ENCODE data around the gene SEMA5A. TPM values are rescaled to one million over a fixed set of nuclear protein-coding genes. Genes with fewer than 3 reads are reported as not detected.

SEMA5A gene
- total RNA-seq, 3 donors from 2014 or later: 20.3 to 43.8 (median 33.6) TPM

DNA sequence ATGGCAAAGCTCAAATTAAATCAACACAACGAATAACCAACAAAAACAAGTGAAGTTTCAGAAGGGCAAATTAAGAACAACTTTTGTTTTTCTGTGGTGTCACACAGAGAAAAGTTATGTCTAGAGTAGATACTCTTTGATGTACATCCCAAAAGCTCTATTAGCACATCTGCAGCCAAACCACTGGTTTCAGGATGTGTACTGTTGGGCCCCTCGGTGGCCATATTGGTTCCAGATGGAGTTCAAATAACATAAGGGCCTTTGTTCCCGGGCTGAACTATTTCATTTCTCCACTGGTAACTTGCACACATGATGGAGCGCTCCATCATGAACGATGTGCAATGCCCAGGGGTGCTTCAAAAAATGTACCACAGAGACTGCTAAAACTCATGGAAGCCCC, 126.1 kb downstream of the SEMA5A start:
- TF ChIP-seq, protein P1, sequence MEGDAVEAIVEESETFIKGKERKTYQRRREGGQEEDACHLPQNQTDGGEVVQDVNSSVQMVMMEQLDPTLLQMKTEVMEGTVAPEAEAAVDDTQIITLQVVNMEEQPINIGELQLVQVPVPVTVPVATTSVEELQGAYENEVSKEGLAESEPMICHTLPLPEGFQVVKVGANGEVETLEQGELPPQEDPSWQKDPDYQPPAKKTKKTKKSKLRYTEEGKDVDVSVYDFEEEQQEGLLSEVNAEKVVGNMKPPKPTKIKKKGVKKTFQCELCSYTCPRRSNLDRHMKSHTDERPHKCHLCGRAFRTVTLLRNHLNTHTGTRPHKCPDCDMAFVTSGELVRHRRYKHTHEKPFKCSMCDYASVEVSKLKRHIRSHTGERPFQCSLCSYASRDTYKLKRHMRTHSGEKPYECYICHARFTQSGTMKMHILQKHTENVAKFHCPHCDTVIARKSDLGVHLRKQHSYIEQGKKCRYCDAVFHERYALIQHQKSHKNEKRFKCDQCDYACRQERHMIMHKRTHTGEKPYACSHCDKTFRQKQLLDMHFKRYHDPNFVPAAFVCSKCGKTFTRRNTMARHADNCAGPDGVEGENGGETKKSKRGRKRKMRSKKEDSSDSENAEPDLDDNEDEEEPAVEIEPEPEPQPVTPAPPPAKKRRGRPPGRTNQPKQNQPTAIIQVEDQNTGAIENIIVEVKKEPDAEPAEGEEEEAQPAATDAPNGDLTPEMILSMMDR (IDR thresholded peaks at IDR 0.05): no peak
- intact Hi-C loops (cut with DNase I, micrococcal nuclease): no loop called here
- ATAC-seq (no peak), DNase-seq (no peak)
- H3K4me1 ChIP-seq (ENCODE audit: low read depth): no peaks in the 10 kb centered on the region
- no peak overlapping the region for H3K4me3 ChIP-seq
- no peaks in the 10 kb centered on the region for H3K36me3 ChIP-seq (ENCODE audit: low read depth)
- H3K9me3 ChIP-seq: no peaks in the 10 kb centered on the region

DNA sequence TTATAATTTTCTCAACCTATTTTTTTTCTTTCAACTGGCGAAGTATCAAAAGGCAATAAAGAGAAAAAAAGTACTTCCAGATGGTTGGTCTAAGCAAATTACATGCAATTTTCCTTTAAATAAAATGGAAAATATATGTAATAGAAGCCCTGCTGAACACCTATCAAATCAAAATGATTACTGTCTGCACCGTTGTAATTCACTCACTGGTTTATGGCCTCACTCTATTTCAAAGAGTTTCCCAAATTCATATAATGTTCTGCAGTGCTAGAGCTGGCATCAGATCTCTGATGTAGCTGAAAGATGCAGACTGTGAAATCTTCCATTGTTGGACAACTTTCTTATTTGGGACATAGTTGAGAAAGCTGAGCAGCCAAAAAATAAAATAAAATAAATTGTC, 130.3 kb downstream of the SEMA5A start:
- DNase-seq: no peak
- H3K4me1 ChIP-seq (ENCODE audit: low read depth): no peaks in the 10 kb centered on the region
- TF ChIP-seq, protein P1 (IDR thresholded peaks at IDR 0.05): no peak
- no peaks in the 10 kb centered on the region for H3K36me3 ChIP-seq (ENCODE audit: low read depth)
- intact Hi-C loops (cut with DNase I, micrococcal nuclease): no loop called here
- H3K4me3 ChIP-seq: no peak overlapping the region
- no peaks in the 10 kb centered on the region for H3K9me3 ChIP-seq
- ATAC-seq: no peak

DNA sequence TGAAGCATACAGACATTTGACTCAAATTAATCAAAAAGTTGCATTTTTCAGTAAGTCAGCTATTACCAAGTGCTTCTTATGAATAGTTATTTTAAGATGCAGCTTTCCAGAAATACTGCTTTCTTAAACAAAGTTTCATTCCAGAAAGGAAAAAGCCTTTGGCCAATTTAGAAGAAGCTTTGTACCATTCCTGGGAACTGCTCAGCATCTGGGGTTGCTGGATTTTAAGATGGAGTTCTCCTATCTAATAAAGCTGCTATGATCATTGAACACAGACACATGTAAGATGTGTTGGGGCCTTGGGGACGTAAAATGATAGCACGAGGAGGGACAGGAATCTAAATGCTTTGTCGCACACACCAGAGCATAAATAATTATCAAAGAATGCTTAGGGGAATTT, 130.8 kb downstream of the SEMA5A start:
- intact Hi-C loops (cut with DNase I, micrococcal nuclease): no loop called here
- ATAC-seq (no peak), DNase-seq (no peak)
- Histone ChIP-seq H3K4me3 (no peak overlapping the region), H3K36me3 (ENCODE audit: low read depth) (no peaks in the 10 kb centered on the region), H3K9me3 (no peaks in the 10 kb centered on the region), H3K4me1 (ENCODE audit: low read depth) (no peaks in the 10 kb centered on the region)
- TF ChIP-seq, protein P1 (IDR thresholded peaks at IDR 0.05): no peak

DNA sequence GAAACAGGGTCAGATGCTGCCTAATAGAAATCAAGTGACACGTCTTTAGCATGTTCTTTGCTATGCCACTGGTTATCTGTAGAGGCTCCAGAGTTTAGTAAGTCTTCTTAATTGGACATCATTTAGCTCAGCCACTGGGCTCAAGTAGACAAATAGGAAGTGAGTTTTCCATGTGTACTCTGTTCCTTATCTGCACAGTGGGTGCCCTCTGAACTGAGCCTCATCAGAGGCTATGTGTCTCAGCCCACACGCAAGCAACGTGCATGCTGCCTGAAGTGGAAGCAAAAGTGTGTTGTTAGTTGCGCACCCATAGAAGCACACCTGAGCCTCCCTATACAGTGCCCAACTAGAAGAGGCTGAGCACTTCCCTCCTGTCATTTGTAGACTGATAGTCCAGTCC, 134.7 kb downstream of the SEMA5A start:
- H3K4me1 ChIP-seq (ENCODE audit: low read depth): no peaks in the 10 kb centered on the region
- DNase-seq: no peak
- TF ChIP-seq, protein P1 (IDR thresholded peaks at IDR 0.05): no peak
- no peak for ATAC-seq
- intact Hi-C loops (cut with DNase I, micrococcal nuclease): no loop called here
- H3K4me3 ChIP-seq: no peak overlapping the region
- H3K9me3 ChIP-seq: no peaks in the 10 kb centered on the region
- no peaks in the 10 kb centered on the region for H3K36me3 ChIP-seq (ENCODE audit: low read depth)

DNA sequence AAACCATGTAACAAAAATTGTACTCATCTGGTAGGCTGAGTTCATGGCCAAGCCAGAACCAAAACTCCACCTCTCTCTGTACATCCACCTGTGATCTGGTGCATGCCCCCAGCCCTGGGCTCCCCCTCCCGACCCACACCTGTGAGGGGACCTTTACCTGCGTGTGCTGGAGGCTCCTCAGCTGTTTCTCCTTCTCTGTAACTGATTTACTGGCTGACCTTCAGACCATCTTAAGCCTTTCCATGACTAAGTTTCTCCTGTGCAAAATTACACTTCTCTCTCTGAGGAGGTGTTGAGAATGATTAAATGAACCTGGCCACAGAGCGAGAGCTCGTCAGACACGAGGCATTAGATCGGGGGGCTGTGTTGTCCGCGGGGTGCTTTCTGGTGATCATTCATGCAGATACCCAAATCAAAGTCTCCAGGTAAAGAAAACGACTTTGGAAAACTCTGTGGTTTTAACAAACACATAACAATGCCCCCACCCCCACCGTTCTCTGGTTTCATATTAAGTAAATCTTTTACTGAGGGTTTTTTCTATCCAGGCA, 136.4 kb downstream of the SEMA5A start:
- no peak for ATAC-seq
- TF ChIP-seq, protein P1 (IDR thresholded peaks at IDR 0.05): no peak
- no peak overlapping the region for H3K4me3 ChIP-seq

DNA sequence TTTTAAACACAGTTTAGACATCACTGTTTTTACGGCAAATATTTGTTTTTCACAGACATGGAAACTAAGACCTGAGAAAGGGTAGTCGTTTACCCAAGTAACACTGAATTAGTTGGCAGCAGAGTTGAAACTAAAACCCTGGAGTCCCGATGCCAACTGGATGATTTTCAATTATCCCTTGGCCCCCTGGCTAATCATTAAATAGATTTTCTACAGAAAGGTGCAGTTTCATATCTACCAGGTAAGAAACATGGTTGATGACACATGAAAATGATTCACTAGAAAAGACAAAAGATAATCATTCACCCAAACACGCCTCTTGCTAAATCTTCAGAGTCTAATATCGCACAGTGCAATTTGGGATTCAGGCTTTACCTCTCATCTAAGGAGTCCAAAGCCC, 136.9 kb downstream of the SEMA5A start:
- Histone ChIP-seq H3K4me3 (no peak overlapping the region), H3K36me3 (ENCODE audit: low read depth) (no peaks in the 10 kb centered on the region), H3K9me3 (no peaks in the 10 kb centered on the region), H3K4me1 (ENCODE audit: low read depth) (no peaks in the 10 kb centered on the region)
- intact Hi-C loops (cut with DNase I, micrococcal nuclease): no loop called here
- TF ChIP-seq, protein P1 (IDR thresholded peaks at IDR 0.05): no peak
- ATAC-seq (no peak), DNase-seq (no peak)

More for the DNA sequence above, 136.4 kb downstream of the SEMA5A start:
- intact Hi-C loops (cut with DNase I, micrococcal nuclease): no loop called here
- no peaks in the 10 kb centered on the region for H3K36me3 ChIP-seq (ENCODE audit: low read depth)
- no peaks in the 10 kb centered on the region for H3K4me1 ChIP-seq (ENCODE audit: low read depth)
- no peak for DNase-seq
- H3K9me3 ChIP-seq: no peaks in the 10 kb centered on the region
